Loucy (cell line): ENCODE data around the gene CPNE2.

Experiments used
- CTCF ChIP-seq: fragments of 200-600 bp; sonication (generic); conservative IDR thresholded peaks from 2 replicates; pipeline ENCODE4 v1.5.1; 2014; ENCODE audit warnings: mild to moderate bottlenecking, antibody characterized with exemption, low read length
- EZH2phosphoT487 ChIP-seq: fragments of 200-600 bp; IDR thresholded peaks from 2 replicates; pipeline ENCODE4 v1.6.1; 2018; ENCODE audit warnings: antibody characterized with exemption, mild to moderate bottlenecking, moderate library complexity, borderline replicate concordance

GRCh38 chr16:57163842-57164241 is 71.5 kb downstream of the CPNE2 start:
- TF ChIP-seq CTCF = no peak
- no peak for TF ChIP-seq EZH2phosphoT487
